ENCODE measurements around the gene RXFP2. TPM values are rescaled to one million over a fixed set of nuclear protein-coding genes. Genes with fewer than 3 reads are reported as not detected.

Gene RXFP2
- total RNA-seq, 4 donors from 2014 or later: 0.26 to 8.2 (median 2.4) TPM

DNA sequence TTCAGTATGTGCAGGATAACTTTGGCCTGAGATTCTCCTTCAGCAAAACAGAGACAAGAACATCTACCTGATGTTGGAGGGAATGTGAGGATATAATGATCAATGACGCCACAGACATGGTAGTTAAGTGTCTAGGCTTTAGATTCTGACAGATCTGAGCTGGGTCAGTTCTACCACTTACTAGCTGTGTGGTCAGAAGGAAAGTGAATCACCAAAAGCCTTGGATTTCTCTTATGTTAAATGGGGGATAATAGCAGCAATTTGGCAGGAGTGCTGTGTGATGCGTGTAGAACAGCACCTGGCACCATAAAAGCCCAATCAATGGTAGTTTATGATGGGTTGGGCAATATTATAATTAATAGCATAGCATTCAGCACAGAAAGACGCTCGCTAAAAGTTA is 41.7 kb downstream of the RXFP2 start:
- no peaks in the 10 kb centered on the region for H3K4me1 ChIP-seq
- H3K9me3 ChIP-seq: no peaks in the 10 kb centered on the region
- no peak overlapping the region for H3K27ac ChIP-seq
- no peak overlapping the region for H3K4me3 ChIP-seq
- intact Hi-C loops (cut with DNase I; ENCODE audit: low total_unique reads): no loop called here
- no peaks in the 10 kb centered on the region for H3K36me3 ChIP-seq
- no peaks in the 10 kb centered on the region for H3K27me3 ChIP-seq
- DNase-seq: no peak
- TF ChIP-seq CTCF (IDR thresholded peaks at IDR 0.05) (no peak), POLR2A (IDR thresholded peaks at IDR 0.05) (no peak)

DNA sequence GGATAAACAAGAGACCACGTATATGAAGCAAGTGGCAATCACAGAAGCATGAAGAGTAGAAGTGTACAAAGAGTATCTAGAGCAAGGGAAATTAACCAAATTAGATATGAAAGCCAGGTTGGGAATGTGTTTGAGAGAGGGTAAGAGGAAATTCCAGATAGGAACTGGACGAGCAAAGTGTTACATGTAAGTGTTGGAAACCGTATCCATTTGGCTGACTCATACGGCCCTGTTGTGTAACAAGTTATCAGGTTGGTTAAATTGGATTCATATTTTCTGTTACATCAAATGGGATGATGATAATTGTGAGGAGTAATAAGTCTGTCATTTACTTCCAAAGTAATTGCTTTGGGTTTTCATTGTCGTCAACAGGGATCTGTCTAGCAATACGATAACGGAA is 46.7 kb downstream of the RXFP2 start:
- TF ChIP-seq POLR2A (IDR thresholded peaks at IDR 0.05) (no peak), CTCF (IDR thresholded peaks at IDR 0.05) (no peak)
- Histone ChIP-seq H3K9me3 (no peaks in the 10 kb centered on the region), H3K36me3 (no peaks in the 10 kb centered on the region), H3K27ac (no peak overlapping the region), H3K4me3 (no peak overlapping the region), H3K4me1 (no peaks in the 10 kb centered on the region), H3K27me3 (no peaks in the 10 kb centered on the region)
- DNase-seq: no peak
- intact Hi-C loops (cut with DNase I; ENCODE audit: low total_unique reads): no loop called here

DNA sequence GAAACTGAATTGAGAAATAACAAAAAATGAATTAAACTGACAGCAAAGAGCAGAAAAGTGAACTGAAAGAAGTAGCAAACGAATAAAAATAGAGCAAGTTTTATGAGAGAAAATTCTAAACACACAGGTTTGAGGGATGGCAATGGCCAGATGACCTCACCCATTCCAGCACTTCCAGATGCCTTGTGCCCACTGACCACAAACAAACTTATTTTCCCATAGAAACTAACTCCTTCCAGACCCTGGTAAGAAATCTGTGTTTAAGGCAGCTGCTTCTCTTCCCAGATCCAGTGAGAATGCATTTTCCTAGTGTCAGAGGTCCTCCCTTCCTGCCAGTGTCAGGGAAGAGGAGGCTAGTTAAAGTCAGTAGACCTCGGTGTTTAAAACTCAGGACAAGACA is 51.7 kb downstream of the RXFP2 start:
- H3K27me3 ChIP-seq: no peaks in the 10 kb centered on the region
- no peak overlapping the region for H3K4me3 ChIP-seq
- H3K4me1 ChIP-seq: no peaks in the 10 kb centered on the region
- intact Hi-C loops (cut with DNase I; ENCODE audit: low total_unique reads): no loop called here
- no peaks in the 10 kb centered on the region for H3K36me3 ChIP-seq
- no peaks in the 10 kb centered on the region for H3K9me3 ChIP-seq
- no peak overlapping the region for H3K27ac ChIP-seq
- TF ChIP-seq CTCF (IDR thresholded peaks at IDR 0.05): no peak
- no peak for TF ChIP-seq POLR2A (IDR thresholded peaks at IDR 0.05)
- DNase-seq: no peak

GRCh38 chr13:31793246-31793645 is 53.9 kb downstream of the RXFP2 start:
- intact Hi-C loops (cut with DNase I; ENCODE audit: low total_unique reads): no loop called here
- Histone ChIP-seq H3K36me3 (no peaks in the 10 kb centered on the region), H3K4me1 (no peaks in the 10 kb centered on the region), H3K27me3 (no peaks in the 10 kb centered on the region), H3K4me3 (no peak overlapping the region), H3K9me3 (no peaks in the 10 kb centered on the region), H3K27ac (no peak overlapping the region)
- DNase-seq: no peak
- no peak for TF ChIP-seq POLR2A (IDR thresholded peaks at IDR 0.05)
- TF ChIP-seq CTCF (IDR thresholded peaks at IDR 0.05): no peak

DNA sequence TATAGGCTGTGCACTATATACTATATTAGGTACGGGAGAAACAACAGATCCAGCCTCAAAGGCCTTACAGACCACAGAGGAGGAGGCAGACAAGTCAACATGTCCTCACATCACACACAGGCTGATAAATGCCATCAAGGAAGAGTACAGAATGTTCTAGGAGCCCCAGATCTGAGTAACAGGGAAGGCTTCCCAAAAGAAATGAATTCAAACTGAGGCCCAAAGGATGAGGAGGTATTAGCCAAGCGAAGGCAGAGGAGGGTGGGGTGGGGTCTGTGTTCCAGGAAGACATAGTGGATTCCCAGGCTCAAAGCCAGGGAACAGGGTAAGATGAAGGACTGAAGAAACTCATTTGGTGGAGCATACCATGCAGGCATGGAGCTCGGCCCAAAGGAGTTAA is 55.1 kb downstream of the RXFP2 start:
- no peaks in the 10 kb centered on the region for H3K9me3 ChIP-seq
- intact Hi-C loops (cut with DNase I; ENCODE audit: low total_unique reads): no loop called here
- no peak for DNase-seq
- TF ChIP-seq POLR2A (IDR thresholded peaks at IDR 0.05) (no peak), CTCF (IDR thresholded peaks at IDR 0.05) (no peak)
- no peak overlapping the region for H3K27ac ChIP-seq
- H3K4me1 ChIP-seq: no peaks in the 10 kb centered on the region
- no peaks in the 10 kb centered on the region for H3K27me3 ChIP-seq
- H3K36me3 ChIP-seq: no peaks in the 10 kb centered on the region
- no peak overlapping the region for H3K4me3 ChIP-seq
